HEK293T (cell line): Measurements from ENCODE around the gene RPRD1A.

Experiments used
- ELF4 ChIP-seq: fragments of 450-650 bp; IDR thresholded peaks from 2 replicates; pipeline ENCODE4 v1.6.1; 2017; ENCODE audit warnings: antibody characterized with exemption
- FOXK2 ChIP-seq: fragments of 450-650 bp; IDR thresholded peaks from 2 replicates; pipeline ENCODE4 v1.6.1; 2016; ENCODE audit warnings: mild to moderate bottlenecking

GRCh38 chr18:36050479-36050878 is 16.9 kb downstream of the RPRD1A start:
- no peak for TF ChIP-seq FOXK2
- no peak for TF ChIP-seq ELF4
